ENCODE measurements around the gene WWOX.

Gene WWOX

DNA sequence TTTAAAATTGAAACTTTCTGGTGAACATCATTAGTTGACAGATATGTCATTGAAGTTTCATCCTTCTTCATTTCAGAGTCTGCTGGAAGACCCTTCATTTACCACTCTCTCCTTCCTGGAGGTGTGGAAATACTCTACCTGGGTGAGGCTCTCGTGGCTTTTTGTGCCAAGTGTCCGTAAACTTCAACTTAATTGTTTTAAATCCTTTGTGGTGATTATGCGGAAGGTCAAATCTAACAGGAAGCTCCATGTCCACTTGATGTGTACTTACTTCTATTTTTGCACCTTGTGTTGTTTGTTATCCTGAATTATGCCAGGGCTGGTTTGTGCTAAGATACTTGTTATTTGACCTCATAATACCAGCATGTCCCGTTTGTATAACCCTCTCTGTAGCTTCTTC, 129.2 kb downstream of the WWOX start:
- DNase-seq (ENCODE audit: low read depth) = no peak

DNA sequence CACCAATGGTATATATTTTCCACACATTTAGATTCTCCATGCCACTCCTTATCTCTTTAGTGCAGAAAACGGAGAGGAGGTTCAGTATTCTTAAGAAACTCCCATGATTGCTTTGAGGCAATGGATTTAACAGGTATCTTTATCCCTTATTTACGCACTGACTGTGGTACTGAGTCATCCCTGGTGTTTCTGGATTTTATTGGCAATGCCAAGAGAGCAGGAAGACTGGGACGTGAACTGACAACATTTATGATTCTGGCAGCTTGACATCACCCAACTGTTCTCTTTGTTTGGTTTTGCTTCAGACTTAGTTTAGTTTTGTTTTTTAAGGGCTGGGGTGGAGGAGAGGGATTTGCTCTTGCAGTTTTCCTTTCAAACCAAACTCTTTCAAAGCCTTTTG, 131.4 kb downstream of the WWOX start:
- no peak for DNase-seq (ENCODE audit: low read depth)

DNA sequence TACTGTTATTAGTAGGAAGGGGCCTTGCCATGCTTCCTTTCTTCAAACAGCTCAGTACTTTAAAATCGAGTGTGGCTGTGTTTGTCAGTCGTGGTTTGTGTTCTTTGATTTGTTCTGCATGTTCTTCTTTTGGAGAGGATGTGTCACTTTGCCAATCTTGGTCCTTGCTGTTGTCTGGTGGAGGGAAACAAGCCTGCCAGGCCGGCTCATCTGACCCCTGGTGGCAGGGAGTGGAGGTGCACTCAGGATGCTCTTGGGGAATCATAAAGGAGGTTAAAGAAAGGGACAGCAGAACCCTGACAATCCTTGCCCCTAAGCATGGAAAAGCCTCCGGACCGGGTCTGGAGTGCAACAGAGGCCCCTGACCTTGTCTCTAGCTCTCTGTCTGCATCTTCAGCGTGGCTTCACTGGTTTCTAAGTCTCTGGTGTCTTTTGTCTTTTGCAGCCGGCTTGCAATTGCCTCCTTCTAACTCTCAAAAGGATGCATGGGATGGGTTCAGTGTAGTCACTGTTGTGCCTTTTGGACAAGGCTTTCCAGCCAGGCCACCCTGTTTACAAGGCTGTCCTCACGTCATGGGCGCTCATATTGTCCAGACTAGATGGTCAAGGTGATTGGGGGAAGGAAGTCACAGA, 135.8 kb downstream of the WWOX start:
- peak; percentile 48 for DNase-seq (ENCODE audit: low read depth)

DNA sequence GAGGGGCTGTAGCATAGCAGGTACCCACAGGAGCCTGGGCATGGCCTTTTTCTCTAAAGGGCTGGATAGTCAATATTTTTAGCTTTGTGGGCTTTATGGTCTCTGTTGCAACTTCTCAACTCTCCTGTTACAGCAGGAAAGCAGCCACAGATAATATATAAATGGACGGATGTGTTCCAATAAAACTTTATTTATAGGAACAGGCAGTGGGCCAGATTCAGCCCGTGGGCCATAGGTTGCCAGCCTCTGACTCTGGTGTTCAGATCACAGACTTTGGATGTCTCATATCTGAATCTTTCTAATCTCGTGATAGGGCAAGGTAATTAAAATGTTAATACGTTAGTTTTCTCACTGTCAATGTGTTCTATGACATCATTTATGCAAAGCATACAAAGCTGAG, 136.4 kb downstream of the WWOX start:
- DNase-seq (ENCODE audit: low read depth) = no peak

DNA sequence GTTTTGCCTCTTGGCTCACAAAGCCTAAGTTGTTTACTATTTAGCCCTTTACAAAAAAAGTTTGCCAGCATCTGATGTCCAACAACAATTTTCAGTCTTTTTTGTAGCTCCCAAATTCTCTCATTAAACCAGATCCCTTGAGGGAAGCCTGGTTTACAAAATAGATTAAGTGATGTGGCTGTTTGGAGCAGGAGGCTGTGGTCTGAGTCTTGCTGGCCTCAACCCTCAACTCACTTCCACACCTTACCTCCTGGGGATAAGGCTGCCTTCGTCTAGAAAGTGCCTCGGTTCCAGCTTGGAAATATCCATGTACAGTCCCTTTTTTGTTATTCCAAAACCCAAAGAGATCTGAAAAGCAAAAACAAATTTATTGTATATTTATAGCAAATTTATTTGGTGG, 138.4 kb downstream of the WWOX start:
- no peak for DNase-seq (ENCODE audit: low read depth)

DNA sequence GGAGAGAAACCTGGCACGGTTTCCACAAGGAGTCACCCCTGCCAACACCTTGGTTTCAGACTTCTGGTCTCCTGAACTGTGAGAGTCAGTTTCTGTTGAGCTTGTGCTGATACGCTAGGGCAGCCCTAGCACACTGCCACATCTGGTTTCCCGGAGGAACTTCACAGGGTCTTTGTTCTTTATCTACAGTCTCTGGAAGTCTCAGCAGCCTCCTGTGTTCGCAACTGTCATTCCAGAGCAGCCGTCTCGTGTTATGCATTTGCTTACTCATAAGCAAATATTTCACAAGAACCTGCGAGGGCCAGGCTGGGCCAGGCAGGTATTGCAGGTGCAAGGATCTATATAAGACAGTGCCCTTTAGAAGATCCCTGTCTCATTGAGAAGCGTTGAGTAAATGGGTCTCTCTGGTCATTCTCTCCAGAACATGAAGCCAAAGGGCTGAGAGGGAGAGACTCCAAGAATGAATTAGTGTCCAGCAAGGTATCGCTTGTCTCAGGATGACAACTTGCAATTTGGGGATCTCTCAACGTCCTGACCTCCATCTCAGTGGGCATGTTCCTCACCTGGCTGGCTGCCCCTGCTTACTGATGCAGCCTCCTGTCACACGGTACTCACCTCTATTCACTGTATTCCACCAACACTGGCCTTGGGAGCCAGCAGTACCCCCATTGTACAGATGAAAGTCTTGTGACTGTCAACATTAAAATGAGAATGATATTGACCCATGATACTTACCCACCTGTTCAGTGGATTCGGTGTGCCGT, 141.2 kb downstream of the WWOX start:
- DNase-seq (ENCODE audit: low read depth) = no peak

DNA sequence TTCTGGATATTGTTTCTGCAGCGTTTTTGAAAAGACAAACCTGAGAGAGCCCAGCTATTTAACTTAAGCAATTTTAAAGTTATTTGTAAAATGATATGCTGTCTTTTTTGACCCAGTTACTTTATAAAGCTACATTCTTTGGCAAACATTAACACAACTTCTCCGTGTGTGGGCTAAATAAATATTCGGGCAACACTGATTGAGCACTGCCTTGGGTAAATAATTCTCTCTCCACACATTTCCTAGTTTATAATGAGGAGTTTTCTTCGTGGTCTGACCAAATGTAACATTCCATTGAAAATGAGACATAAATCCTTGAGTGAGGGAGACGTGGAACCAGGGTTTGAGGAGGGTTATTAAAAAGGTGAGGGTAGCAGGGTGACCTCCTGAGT, 142.8 kb downstream of the WWOX start:
- DNase-seq (ENCODE audit: low read depth) = no peak

DNA sequence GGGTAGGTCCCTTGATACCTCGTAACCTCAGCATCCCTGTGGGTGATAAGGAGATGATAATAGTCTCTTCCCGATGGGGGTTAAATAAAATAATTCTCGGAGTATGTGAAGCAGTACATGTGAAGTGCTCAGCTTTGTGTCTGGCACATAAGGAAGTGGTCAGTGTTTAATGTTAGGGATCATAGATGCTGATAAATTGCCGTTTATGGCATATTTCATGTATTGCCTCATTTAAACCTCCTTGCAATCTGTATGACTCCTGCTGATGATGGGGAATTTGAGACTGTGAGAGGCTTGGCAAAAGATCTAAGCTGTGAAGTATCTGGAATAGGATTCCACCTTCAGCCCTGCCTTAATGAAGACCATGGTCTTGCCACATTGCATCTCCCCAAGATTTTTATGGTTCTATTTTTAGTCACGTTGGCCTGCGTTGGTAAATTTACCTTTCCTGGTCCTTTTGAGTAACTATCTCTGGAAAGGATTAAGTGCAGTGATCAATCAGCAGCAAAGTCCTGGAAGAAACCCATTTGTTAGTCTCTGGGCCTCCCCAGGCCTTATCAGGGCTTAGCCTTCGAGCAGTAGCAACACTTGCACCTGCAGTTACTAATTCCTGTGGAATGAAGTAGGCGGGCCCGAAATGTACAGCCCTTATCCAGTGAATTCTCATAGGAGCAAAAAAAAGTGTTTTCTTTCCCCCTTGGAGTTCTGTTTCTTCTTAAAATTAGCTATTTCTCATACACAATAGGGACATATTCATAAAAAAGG, 144.9 kb downstream of the WWOX start:
- DNase-seq (ENCODE audit: low read depth) = no peak

DNA sequence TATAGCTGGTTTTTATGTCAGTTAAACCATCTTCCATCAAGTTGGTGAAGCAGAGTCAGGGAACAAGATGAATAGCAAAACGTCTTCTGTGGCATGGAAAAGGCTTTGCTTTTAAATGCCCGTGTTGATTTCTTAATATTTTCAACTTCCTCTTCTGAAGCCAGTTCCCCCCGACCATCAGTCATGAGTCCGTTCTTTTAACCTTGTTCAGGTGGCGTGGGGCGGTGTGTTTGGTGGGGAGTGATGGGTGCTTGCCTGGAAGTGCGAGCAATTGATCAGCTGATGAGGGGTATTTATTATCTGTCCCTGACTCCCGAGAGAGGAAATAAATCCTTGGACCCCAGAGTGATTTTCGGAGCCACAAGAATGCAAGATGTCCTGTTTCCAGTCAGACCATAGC, 147.1 kb downstream of the WWOX start:
- no peak for DNase-seq (ENCODE audit: low read depth)

DNA sequence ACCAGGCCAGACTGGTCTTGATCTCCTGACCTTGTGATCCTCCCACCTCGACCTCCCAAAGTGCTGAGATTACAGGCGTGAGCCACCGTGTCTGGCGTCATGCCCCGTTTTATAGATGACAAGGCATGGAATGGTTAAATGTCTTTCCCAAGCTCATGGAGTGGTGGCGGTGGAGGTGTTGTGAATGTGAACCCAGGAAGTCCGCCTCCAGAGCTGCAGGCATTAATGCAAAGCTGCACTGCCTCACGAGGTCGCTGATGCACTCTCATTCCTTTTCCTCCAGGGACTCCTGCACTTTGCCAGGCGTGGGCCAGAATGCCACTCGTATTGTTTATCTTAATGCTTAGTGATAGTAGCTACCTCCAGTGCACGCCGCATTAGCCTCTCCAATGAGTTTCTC, 149.6 kb downstream of the WWOX start:
- no peak for DNase-seq (ENCODE audit: low read depth)

DNA sequence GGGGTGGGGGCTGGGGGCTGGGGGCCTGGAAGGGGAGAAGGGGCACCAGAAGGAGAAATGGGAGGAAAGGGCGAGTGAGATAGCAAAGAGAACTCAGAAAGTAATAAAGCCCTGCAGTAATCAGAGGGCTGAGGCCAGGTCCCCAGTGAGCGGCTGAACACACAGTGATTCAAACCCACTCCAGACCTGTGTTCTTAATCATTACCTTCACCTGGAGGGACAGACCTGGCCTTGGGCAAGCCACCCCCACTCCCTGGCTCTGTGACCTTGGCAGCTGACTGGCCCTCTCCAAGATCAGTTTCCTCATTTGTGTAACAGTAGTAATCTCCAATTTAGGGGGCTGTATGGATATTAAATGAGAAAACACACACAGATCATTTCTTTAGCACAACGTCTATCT, 150.4 kb downstream of the WWOX start:
- DNase-seq (ENCODE audit: low read depth) = no peak

DNA sequence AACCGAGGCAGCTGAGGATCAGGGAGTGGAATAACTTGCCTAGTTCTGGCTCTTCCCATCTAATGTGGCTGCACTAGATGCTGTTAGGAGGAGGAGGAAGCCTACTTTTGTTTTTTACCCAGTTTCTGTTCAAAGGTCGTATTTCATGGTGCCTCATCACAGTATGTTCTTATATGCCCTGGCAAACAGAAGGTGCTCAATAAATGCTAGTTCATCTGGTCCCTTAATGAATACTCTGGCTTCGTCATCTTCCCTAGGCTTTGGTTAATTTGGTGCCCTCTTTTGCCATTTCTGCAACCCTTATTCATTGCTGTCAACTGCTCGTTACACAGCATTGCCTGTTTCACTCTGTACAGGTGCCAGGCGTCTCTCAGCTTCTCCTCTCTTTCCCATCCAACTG, 151.7 kb downstream of the WWOX start:
- DNase-seq (ENCODE audit: low read depth) = no peak

DNA sequence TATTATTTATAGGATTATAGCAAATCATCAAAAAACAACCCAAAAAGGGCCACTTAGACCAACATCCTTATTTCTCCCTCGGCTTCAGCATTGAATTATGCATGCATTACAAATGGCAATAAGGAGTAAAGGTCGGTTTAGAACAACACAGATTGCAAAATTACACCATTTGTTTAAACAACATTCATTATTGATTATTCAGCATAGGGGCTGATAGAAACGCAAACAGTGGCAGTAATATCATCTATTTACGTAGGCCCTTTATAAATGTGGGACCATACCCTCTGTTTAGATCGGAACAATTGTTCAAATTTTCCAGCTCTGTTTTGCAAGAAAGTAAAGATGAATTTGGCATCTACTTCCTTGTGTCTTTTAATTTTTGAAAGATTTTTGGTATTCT, 153.3 kb downstream of the WWOX start:
- DNase-seq (ENCODE audit: low read depth) = no peak

DNA sequence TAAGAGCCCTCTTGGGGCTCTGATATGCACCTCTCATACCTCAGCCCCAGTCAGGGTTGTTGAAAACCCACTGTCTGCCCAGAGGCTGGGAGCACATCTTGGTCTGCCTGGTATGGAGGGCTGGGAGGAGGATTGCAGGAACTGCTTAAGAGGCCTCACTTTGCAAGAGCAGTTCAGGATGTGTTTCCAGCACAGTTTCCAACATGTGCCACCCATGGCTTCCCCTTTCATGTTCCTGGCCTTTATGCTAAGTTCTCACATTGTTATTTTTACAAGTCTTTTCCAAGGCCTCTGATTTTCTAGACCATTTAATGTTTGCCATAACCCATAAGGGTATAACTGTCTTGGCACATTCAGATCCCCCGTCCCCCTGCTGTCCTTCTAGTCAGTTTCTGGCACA, 155.4 kb downstream of the WWOX start:
- no peak for DNase-seq (ENCODE audit: low read depth)

DNA sequence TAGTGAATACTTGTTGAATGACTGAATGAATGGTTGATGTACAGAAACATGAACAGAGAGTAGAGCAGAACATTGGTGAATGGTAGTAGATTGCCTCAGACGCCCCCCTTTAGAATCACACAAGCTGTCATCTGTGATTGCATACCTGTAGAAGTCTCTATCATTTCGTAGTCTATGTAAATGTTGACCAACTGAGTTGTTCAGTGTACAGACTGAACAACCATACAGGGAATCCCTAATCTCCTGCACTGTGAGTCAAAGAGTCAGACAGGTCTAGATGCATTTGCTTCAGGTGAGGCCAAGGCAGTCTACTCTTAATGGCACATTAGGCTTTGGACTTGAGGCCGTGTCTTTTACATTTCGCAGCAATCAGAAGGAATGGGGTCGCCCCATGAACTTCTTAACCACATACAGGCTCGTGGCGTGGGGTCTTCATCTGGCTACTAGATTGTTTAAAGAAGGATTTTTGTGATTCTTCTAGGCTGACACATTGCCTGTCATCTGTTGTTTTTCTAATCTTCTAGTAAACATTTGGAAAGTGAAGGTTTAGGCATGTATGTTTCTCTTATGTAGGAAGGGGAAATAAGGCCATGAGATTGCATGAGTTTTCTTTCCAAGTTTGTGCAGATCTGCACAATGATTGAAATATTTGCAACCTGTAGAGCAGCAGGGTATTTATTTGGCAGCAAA, 157.4 kb downstream of the WWOX start:
- DNase-seq (ENCODE audit: low read depth) = no peak

DNA sequence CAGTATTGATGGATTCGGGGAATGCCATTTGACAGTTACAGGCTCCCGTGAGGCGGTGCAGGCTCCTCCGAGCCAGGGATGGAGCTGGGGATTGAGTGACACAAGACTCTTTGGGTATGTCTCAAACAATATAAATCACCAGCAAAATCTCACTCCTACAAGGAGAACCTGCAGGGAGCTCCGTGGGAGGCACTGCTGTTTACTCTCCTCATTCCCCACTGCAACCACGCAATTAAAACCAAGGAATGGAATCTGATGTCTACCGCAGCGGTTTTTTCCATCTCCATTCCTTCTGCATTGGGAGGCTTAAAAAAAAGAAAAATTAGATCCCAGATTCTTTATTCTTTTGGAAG, 157.9 kb downstream of the WWOX start:
- DNase-seq (ENCODE audit: low read depth) = no peak

DNA sequence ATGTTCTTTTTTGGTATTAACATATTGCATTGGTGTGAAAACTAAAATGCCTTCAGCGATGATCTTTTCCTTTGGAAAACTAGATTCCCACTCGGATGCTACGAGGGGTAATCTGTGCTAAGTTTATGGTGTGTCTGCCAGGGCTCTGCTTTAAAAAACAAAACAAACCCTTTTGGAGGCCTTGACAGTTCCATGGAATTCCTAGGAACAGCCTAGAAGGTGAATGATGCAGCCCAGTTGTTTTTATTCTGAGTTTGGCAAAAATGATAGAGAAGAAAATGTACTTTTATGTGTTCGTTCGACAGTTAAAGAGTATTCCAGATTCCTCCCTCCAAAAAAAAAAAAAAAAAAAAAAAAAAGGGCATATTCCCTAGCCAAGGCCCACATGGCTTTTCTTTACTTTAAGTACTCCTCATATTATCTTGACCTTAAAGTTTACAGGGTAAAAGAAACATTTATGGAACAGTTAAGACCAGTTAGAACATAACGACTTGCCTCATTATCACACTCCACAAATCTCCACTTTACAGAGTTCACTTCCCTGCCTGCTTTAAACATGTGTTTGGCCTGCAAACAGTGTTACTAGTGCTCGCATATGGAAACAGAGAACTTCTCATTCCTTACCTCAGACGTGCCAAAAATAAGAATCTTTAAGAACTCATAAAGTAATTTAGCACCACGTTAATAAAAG, 159.1 kb downstream of the WWOX start:
- no peak for DNase-seq (ENCODE audit: low read depth)

DNA sequence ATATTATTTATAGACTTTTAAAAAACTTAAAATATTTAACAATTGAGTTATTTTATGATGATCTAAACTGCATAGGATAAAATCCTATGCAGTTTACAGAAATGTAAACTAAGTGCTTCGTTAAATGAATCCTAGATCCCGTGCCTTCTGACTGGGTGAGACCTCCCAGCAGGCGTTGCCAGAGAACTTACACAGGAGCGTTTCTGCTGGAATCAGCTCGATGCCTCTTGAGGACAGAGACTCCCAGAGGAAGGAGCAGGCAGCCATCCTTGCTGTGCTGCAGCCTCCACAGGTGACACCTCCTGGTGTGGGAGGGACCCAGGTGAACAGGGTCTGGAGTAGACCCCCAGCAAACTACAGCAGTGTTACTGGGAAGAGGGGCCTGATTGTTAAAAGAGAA, 160.4 kb downstream of the WWOX start:
- DNase-seq (ENCODE audit: low read depth) = no peak

DNA sequence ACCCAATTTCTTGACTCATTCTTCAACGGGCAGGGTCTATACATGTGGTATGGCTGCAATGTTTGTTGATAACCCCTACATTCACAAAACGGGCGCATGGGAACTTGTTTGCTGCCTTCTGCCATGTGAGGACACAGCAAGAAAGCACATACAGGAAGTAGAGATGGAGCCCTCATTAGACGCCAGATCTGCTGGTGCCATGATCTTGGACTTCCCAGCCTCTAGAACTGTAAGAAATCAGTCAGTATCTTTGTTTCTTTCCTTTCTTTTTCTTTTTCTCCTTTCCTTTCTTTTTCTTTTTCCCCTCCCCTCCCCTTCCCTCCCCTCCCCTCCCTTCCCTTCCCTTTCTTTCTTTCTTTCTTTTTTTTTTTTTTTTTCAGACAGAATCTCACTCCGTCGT, 165.2 kb downstream of the WWOX start:
- no peak for DNase-seq (ENCODE audit: low read depth)

DNA sequence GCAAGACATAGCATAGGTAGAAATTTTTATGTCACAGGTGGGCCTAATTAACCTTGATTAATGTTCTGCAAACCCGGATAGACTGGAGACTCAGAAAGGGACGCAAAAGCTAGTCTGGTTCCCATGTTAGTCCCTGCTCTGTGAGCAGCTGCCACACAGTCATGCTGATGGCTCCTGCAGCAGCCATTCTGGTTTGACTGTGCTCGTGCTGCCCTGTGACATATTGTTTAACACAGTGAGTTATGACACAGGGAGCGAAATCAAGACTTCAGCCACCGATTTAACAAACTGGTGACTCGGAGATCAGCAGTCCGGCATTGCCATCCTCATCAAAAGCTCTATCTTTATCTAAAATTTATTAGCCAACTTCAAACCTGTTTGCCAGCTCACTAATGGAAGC, 169.8 kb downstream of the WWOX start:
- no peak for DNase-seq (ENCODE audit: low read depth)

DNA sequence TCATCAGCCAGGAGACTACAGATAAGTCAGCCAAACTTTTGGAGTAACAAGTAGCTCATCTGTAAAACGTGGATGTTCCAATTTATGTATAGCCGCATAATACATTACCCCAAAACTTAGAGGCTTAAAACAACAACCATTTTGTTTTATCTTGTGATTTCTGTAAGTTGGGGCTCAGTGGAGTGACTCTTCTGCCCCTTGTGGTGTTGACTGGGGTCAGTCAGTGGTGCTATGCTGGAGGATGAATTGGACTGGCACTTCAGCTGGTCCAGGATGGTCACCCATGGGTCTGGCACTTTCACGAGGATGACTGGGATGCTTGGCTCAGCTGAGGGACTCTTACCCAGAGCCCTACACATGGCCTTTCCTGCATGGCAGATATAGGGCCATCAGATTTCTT, 172.5 kb downstream of the WWOX start:
- DNase-seq (ENCODE audit: low read depth) = no peak

DNA sequence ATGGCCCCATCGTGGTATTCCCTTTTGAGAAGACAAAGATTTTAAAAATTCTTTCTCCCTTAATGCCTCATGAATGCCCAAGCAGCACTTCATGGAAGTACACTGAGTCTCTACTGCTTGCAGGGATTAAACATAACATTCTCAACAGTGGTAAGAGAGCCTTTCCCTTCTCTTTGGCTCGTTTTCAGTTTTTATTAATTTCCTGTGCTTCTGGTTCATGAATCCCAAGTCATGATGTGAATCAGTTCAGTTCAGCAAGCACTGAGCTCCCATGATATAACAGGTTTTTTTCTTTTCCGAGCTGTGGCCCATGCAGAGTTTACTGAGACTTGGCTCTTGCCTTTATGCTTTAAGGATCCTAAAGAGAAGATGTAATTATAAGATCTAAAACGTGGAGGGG, 175.3 kb downstream of the WWOX start:
- no peak for DNase-seq (ENCODE audit: low read depth)

All from stimulated activated CD8-positive, alpha-beta memory T cell treated with anti-CD3 and anti-CD28 coated beads, Interleukin-7, amount 100 ng/mL, for 24 hours (primary cell).